NB4 (cell line): ENCODE results near the gene CDKAL1.

Experiments
- CTCF ChIP-seq: IDR thresholded peaks from one replicate; pipeline ENCODE4 v1.5.1; 2012; ENCODE audit warnings: low read depth, low read length
- MYC ChIP-seq: IDR thresholded peaks from 2 replicates; pipeline ENCODE4 v1.6.1; 2011; ENCODE audit warnings: low read depth, low read length
- POLR2A ChIP-seq: IDR thresholded peaks from 2 replicates; pipeline ENCODE4 v1.6.1; 2011; ENCODE audit warnings: mild to moderate bottlenecking; ENCODE audit not compliant: insufficient read length; ENCODE audit errors: extremely low read depth

- TF ChIP-seq CTCF: no peak
- TF ChIP-seq POLR2A: no peak
- no peak for TF ChIP-seq MYC
These were observed 387.3 kb downstream of the CDKAL1 start for GRCh38 chr6:20921578-20921977.
